Measurements from ENCODE around the gene PTPRD. TPM values are rescaled to one million over a fixed set of nuclear protein-coding genes. Genes with fewer than 3 reads are reported as not detected.

The PTPRD gene
- total RNA-seq, 1 experiment from 2014 or later, result 79.4 TPM

- Histone ChIP-seq H3K9me3 (replicated peaks) (no peaks in the 10 kb centered on the region), H3K4me3 (no peak overlapping the region), H3K27me3 (no peaks in the 10 kb centered on the region), H3K36me3 (no peaks in the 10 kb centered on the region), H3K27ac (no peak overlapping the region), H3K4me1 (no peaks in the 10 kb centered on the region)
- DNase-seq, result no peak
Observed at GRCh38 chr9:8879284-8879683, 1733.5 kb downstream of the PTPRD start.

GRCh38 chr9:8877753-8878494, 1734.9 kb downstream of the PTPRD start:
- Histone ChIP-seq H3K27ac (no peak overlapping the region), H3K36me3 (no peaks in the 10 kb centered on the region), H3K9me3 (replicated peaks) (no peaks in the 10 kb centered on the region), H3K4me3 (no peak overlapping the region), H3K27me3 (no peaks in the 10 kb centered on the region), H3K4me1 (no peaks in the 10 kb centered on the region)
- no peak for DNase-seq

- Histone ChIP-seq H3K36me3 (no peaks in the 10 kb centered on the region), H3K9me3 (replicated peaks) (no peaks in the 10 kb centered on the region), H3K4me3 (no peak overlapping the region), H3K4me1 (peaks cover 7% of the 10 kb centered on the region), H3K27ac (no peak overlapping the region), H3K27me3 (no peaks in the 10 kb centered on the region)
- no peak for DNase-seq
Observed at GRCh38 chr9:8876303-8876702, 1736.5 kb downstream of the PTPRD start.

GRCh38 chr9:8874482-8874881, 1738.3 kb downstream of the PTPRD start:
- Histone ChIP-seq H3K27ac (no peak overlapping the region), H3K4me1 (peaks cover 7% of the 10 kb centered on the region), H3K4me3 (no peak overlapping the region), H3K36me3 (no peaks in the 10 kb centered on the region), H3K9me3 (replicated peaks) (no peaks in the 10 kb centered on the region), H3K27me3 (no peaks in the 10 kb centered on the region)
- DNase-seq, result no peak

- no peaks in the 10 kb centered on the region for H3K9me3 ChIP-seq (replicated peaks)
Observed at GRCh38 chr9:8872802-8873201, 1740.0 kb downstream of the PTPRD start.

GRCh38 chr9:8871796-8872445, 1740.9 kb downstream of the PTPRD start:
- Histone ChIP-seq H3K4me3 (no peak overlapping the region), H3K4me1 (peaks cover 7% of the 10 kb centered on the region), H3K9me3 (replicated peaks) (no peaks in the 10 kb centered on the region), H3K27ac (no peak overlapping the region), H3K27me3 (no peaks in the 10 kb centered on the region), H3K36me3 (no peaks in the 10 kb centered on the region)
- DNase-seq, result peak in 1 of 2 experiments; percentile 49

More at GRCh38 chr9:8872802-8873201, 1740.0 kb downstream of the PTPRD start:
- DNase-seq, result no peak
- H3K4me3 ChIP-seq, result no peak overlapping the region
- no peak overlapping the region for H3K27ac ChIP-seq
- no peaks in the 10 kb centered on the region for H3K36me3 ChIP-seq
- H3K4me1 ChIP-seq, result peaks cover 7% of the 10 kb centered on the region
- H3K27me3 ChIP-seq, result no peaks in the 10 kb centered on the region

GRCh38 chr9:8871396-8871795, 1741.4 kb downstream of the PTPRD start:
- Histone ChIP-seq H3K4me1 (peaks cover 7% of the 10 kb centered on the region), H3K36me3 (no peaks in the 10 kb centered on the region), H3K27me3 (no peaks in the 10 kb centered on the region), H3K4me3 (no peak overlapping the region), H3K9me3 (replicated peaks) (no peaks in the 10 kb centered on the region), H3K27ac (no peak overlapping the region)
- DNase-seq, result no peak

- Histone ChIP-seq H3K36me3 (no peaks in the 10 kb centered on the region), H3K9me3 (replicated peaks) (no peaks in the 10 kb centered on the region), H3K27ac (no peak overlapping the region), H3K4me1 (peaks cover 7% of the 10 kb centered on the region), H3K27me3 (no peaks in the 10 kb centered on the region), H3K4me3 (no peak overlapping the region)
- DNase-seq, result no peak
Observed at GRCh38 chr9:8869812-8870211, 1743.0 kb downstream of the PTPRD start.

- Histone ChIP-seq H3K9me3 (replicated peaks) (no peaks in the 10 kb centered on the region), H3K27ac (no peak overlapping the region), H3K27me3 (no peaks in the 10 kb centered on the region), H3K4me1 (peaks cover 7% of the 10 kb centered on the region), H3K36me3 (no peaks in the 10 kb centered on the region), H3K4me3 (no peak overlapping the region)
- DNase-seq, result no peak
Observed at GRCh38 chr9:8868632-8869031, 1744.2 kb downstream of the PTPRD start.

GRCh38 chr9:8867148-8867547, 1745.7 kb downstream of the PTPRD start:
- H3K9me3 ChIP-seq (replicated peaks), result no peaks in the 10 kb centered on the region
- peaks cover 4% of the 10 kb centered on the region for H3K4me1 ChIP-seq
- H3K27me3 ChIP-seq, result no peaks in the 10 kb centered on the region
- no peaks in the 10 kb centered on the region for H3K36me3 ChIP-seq
- no peak for DNase-seq
- no peak overlapping the region for H3K4me3 ChIP-seq
- no peak overlapping the region for H3K27ac ChIP-seq

GRCh38 chr9:8864545-8864896, 1748.3 kb downstream of the PTPRD start:
- no peaks in the 10 kb centered on the region for H3K9me3 ChIP-seq (replicated peaks)
- H3K27ac ChIP-seq, result no peak overlapping the region
- no peak overlapping the region for H3K4me3 ChIP-seq
- DNase-seq, result no peak
- H3K27me3 ChIP-seq, result no peaks in the 10 kb centered on the region
- peaks cover 3% of the 10 kb centered on the region; the same call in 1 of the 2 replicates for H3K4me1 ChIP-seq
- H3K36me3 ChIP-seq, result no peaks in the 10 kb centered on the region

GRCh38 chr9:8863886-8864544, 1748.8 kb downstream of the PTPRD start:
- no peaks in the 10 kb centered on the region for H3K27me3 ChIP-seq
- H3K9me3 ChIP-seq (replicated peaks), result no peaks in the 10 kb centered on the region
- H3K36me3 ChIP-seq, result no peaks in the 10 kb centered on the region
- H3K27ac ChIP-seq, result no peak overlapping the region
- H3K4me3 ChIP-seq, result no peak overlapping the region
- peaks cover 8% of the 10 kb centered on the region; the same call in 1 of the 2 replicates for H3K4me1 ChIP-seq
- DNase-seq, result no peak

GRCh38 chr9:8863069-8863468, 1749.7 kb downstream of the PTPRD start:
- H3K36me3 ChIP-seq, result no peaks in the 10 kb centered on the region
- H3K9me3 ChIP-seq (replicated peaks), result no peaks in the 10 kb centered on the region
- peaks cover 11% of the 10 kb centered on the region; the same call in 1 of the 2 replicates for H3K4me1 ChIP-seq
- DNase-seq, result no peak
- no peak overlapping the region for H3K27ac ChIP-seq
- no peak overlapping the region for H3K4me3 ChIP-seq
- H3K27me3 ChIP-seq, result no peaks in the 10 kb centered on the region

GRCh38 chr9:8860925-8861324, 1751.9 kb downstream of the PTPRD start:
- DNase-seq, result no peak
- Histone ChIP-seq H3K36me3 (no peaks in the 10 kb centered on the region), H3K4me1 (peaks cover 11% of the 10 kb centered on the region; the same call in 1 of the 2 replicates), H3K27ac (no peak overlapping the region), H3K4me3 (no peak overlapping the region), H3K9me3 (replicated peaks) (no peaks in the 10 kb centered on the region), H3K27me3 (no peaks in the 10 kb centered on the region)

- H3K36me3 ChIP-seq, result no peaks in the 10 kb centered on the region
- no peak overlapping the region for H3K27ac ChIP-seq
- no peaks in the 10 kb centered on the region for H3K27me3 ChIP-seq
- DNase-seq, result no peak
- H3K9me3 ChIP-seq (replicated peaks), result no peaks in the 10 kb centered on the region
- peaks cover 11% of the 10 kb centered on the region; the same call in 1 of the 2 replicates for H3K4me1 ChIP-seq
- no peak overlapping the region for H3K4me3 ChIP-seq
Observed at GRCh38 chr9:8860086-8860485, 1752.7 kb downstream of the PTPRD start.
